Left lobe of liver (tissue), 2 donors: Measurements from ENCODE around the gene CADM2. TPM values are rescaled to one million over a fixed set of nuclear protein-coding genes. Genes with fewer than 3 reads are reported as not detected.
"Not testable (repeated sequence)": the region's sequence is repeated elsewhere in the genome, so short reads cannot be mapped to it uniquely, and the experiment has no call there.

Source experiments
- ATAC-seq: fragments of 200-7000 bp; cut with Tn5 transposase; one replicate; pipeline ENCODE4 v1.9.1; 2020; ENCODE audit warnings: mild to moderate bottlenecking, moderate library complexity
- DNase-seq: peaks from one replicate; pipeline ENCODE4 v3.0.0-alpha.2; 2020; ENCODE audit warnings: low spot score
- total RNA-seq: library from RNA; stranded (reverse); gene quantifications from one replicate; pipeline ENCODE4 v1.2.1, GENCODE V29; 2021
- donor health status: DM: no; HTN: no; CAD: no; lungs with moderate emphysema.
- donor health status: DM: no; HTN: yes; CAD: no.

CADM2 gene
- total RNA-seq, 1 donor from 2014 or later = 0.08 TPM

DNA sequence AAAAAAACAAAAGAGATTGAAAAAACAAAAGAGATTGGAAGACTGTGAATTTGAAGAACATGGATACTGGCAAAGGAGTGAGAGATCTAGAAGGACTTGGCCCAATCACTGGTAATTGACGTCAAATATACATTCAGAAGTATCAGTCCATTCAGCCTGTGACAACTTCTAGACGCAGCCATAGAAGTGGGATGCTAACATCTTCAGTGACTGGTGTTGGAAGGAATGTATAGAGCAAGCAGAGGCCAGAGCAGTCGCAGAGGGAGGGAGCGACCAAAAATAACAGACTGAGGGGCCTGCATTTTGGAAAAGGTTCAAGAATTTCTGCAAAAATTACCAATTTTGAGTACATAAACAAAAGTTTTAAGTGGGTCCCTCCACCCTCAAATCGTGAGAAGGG is 473.3 kb downstream of the CADM2 start:
- ATAC-seq = no peak
- no peak for DNase-seq

DNA sequence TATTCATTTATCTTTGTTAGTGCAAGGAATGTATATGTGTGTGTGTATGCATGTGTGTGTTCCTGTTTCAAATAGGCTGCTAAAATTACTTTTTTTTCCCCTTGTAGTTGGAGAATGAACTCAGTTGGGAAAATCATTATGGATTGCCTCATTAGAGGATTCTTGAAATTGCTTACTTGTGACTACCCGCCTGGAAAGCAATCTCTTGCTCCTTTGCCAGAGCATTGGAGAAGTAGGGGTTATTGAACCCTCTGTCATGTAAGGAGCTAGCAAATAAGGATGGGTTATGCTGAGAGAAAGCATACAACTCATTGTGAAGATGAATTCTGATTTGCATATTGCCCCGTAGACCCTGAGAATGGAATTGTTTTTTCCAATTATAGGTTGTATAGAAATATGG is 474.5 kb downstream of the CADM2 start:
- ATAC-seq (no peak), DNase-seq (no peak)

DNA sequence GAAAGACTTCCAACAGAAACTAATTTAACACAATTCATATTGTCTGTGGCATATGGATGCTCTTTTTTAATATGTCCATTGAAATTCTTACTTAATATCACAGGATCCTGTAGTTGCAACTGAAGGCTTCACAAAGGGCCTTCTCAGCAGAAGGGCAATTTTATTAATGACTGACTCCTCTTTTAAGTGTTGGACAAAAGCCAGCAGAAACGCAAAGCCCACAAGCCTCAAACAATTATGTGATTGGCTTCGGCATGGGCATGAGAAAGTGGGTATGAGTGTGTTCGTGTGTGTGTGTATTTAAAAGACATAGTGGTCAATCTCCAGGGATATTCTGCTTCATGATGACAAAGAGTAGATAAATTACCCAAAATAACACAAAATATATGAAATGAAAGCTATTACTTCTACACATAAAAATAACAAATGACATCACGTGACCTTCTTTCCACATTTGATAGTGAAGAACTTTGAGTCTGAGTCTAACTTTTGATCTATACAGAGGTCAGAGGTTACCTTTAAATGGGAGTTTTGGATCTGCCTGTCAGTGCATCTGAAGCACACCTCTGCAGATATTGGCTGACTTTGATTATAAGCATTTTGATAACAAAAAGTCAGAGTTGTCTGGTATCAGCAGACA is 496.9 kb downstream of the CADM2 start:
- no peak for DNase-seq
- no peak for ATAC-seq

GRCh38 chr3:85474241-85474640 is 515.5 kb downstream of the CADM2 start:
- no peak for DNase-seq

GRCh38 chr3:85475346-85475745 is 516.6 kb downstream of the CADM2 start:
- no peak for ATAC-seq
- no peak for DNase-seq

More at GRCh38 chr3:85474241-85474640, 515.5 kb downstream of the CADM2 start:
- ATAC-seq = no peak

DNA sequence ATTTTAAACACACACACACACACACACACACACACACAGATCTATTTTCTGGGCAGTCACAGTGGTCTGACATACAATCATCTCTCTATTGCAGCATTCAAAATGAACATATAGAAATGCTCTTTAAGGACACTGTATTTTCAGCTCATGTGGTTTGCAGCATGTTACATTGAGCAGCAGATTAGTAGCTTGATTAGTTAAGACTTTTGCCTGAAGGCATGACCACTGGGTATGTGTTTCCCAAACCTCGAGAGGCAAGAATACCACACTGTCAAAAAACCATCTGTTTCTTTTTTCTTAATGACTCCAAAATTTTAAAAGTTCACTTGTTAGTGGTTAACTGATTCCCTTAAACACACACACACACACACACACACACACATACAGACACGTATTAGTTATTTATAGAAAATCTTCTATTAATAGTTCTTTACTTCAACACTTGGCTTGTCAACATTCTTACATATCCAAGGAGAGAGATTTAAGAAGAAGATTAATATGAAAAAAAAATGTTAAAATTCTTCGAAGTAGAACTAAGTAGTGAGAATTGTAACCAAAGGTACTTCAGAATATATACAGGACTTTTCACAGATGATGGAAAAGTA is 518.2 kb downstream of the CADM2 start:
- DNase-seq = no peak
- no peak for ATAC-seq

- ATAC-seq = no peak
Observed at GRCh38 chr3:85481411-85482212, 522.8 kb downstream of the CADM2 start.

DNA sequence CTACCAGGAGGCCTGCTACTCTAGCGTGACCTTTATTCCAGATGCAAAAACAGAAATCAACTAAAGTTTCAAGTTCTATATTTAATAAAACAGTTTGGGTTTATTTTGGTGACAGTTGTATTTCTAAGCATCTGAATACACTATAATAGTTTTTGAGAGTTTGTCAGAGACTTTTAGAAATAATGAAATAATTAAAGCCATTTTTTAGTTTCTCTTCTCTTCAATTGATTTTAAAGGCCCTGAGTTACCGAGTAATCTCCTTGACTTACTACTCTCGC is 523.4 kb downstream of the CADM2 start:
- DNase-seq (no peak), ATAC-seq (no peak)

More at GRCh38 chr3:85481411-85482212, 522.8 kb downstream of the CADM2 start:
- DNase-seq = no peak

- DNase-seq = no peak
- no peak for ATAC-seq
Observed at GRCh38 chr3:85483986-85484385, 525.2 kb downstream of the CADM2 start.

GRCh38 chr3:85487375-85487774 is 528.6 kb downstream of the CADM2 start:
- DNase-seq (no peak), ATAC-seq (no peak)

DNA sequence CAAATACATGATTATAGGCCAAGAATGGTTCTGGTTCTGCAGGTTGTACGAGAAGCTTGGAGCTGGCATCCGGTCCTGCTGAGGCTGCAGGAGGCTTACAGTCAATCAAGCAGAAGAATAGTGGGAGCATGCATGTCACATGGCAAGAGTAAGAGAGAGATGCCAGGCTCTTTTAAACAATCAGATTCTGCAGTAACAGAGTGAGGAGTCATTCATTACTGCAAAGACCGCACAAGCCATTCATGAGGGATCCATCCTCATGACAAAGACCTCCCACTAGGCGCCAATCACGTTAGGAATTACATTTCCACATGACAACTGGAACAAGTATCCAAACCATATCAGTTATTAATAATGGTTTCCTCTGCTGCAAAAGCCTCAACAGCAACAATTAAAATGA is 536.8 kb downstream of the CADM2 start:
- ATAC-seq (no peak), DNase-seq (no peak)

DNA sequence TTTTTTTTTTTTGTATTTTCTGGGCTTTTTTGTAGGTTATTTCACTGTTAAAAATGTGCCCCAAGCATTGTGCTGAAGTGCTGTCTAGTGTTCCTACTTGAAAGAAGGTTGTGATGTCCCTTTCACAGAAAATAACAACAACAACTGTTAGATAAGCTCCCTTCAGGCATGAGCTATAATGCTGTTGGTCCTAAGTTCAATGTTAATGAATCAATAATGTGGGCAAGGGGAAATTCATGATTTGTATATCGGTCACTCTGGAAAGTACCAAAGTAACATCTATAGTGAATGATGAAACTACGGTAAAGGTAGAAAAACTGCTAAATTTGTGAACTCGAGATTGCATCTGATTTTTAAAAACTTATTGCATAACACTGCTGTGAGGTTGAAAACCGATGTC is 539.4 kb downstream of the CADM2 start:
- ATAC-seq (no peak), DNase-seq (no peak)

DNA sequence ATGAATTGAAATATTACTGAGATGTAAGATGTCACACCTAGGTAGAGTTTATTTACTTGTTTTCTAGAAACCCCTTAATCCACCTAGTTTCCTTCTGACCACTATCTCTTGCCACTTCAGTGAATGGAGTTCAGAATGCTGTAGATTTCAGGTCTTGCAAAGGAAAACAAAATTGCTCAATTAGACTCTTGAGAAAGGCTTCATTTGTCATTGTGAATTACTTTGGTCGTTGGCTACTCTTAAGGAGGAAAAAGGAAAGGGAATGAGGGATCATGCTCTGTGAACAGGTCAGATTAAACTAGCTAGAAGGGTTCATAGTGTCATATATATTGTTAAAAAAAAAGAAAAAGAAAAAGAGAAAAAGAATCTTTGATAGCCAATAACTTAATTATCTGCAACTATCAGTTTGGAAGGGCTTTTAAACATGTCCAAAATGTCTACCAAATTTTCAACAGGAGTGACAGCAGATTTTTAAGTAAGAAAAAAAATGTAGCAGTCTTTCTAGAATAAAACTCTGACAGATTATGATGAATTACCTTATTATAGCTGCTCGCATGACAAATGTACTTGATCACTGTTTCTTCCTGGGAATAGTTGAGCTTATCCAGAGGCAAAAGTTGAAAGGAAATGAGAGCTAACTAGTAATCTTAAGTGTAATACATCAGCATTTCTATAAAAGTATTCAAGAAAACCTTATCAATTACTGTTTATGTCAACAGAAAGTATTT is 543.5 kb downstream of the CADM2 start:
- DNase-seq (no peak), ATAC-seq (no peak)

DNA sequence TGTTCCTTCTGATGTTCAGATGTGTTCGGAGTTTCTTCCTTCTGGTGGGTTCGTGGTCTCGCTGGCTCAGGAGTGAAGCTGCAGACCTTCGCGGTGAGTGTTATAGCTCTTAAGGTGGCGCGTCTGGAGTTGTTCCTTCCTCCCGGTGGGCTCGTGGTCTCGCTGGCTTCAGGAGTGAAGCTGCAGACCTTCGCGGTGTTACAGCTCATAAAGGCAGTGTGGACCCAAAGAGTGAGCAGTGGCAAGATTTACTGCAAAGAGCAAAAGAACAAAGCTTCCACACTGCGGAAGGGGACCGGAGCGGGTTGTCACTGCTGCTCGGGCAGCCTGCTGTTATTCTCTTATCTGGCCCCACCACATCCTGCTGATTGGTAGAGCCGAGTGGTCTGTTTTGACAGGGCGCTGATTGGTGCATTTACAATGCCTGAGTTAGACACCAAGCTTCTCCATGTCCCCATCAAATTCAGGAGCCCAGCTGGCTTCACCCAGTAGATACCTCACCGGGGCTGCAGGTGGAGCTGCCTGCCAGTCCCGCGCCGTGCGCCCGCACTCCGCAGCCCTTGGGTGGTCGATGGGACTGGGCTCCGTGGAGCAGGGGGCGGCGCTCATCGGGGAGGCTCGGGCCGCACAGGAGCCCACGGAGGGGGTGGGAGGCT is 545.5 kb downstream of the CADM2 start:
- ATAC-seq, DNase-seq: not testable (repeated sequence)

DNA sequence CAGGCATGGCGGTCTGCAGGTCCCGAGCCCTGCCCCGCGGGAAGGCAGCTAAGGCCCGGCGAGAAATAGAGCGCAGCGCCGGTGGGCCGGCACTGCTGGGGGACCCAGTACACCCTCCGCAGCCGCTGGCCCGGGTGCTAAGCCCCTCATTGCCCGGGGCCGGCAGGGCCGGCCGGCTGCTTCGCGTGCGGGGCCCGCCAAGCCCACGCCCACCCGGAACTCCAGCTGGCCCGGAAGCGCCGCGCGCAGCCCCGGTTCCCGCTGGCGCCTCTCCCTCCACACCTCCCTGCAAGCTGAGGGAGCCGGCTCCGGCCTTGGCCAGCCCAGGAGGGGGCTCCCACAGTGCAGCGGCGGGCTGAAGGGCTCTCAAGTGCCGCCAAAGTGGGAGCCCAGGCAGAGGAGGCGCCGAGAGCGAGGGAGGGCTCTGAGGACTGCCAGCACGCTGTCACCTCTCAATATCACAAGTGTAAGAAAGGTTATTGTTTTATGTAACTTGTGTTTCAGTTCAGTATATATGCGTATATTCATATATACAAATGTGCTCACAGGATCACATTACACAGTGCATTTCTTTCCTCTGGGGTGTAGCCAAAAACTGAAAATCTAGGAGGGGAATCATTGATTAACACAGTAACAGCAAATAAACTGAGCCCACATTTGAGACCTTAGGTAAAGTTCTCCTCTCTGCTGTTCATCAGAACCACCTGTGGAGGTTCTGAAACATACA is 546.2 kb downstream of the CADM2 start:
- not testable (repeated sequence) for ATAC-seq, DNase-seq

GRCh38 chr3:85507052-85507451 is 548.3 kb downstream of the CADM2 start:
- not testable (repeated sequence) for DNase-seq, ATAC-seq

DNA sequence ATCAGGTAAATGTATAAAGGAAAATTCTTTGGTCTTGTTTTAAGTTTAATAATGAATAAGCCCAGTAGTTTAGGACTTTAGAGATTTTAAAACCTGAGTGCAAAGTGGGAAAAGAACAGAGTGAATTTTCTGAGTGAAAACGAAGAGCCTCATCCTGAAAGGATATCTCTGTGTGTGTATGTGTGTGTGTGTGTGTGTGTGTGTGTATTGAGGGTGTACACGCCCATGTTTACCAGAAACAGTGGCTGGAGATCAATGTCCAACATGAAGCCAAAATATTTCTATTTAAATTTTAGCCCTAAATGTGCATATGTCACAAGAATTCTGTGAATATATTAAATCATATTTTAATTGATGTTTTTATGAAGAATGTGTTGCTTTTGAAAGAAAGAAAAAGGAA is 549.9 kb downstream of the CADM2 start:
- ATAC-seq (no peak), DNase-seq (no peak)

- DNase-seq (no peak), ATAC-seq (no peak)
Observed at GRCh38 chr3:85516146-85516545, 557.4 kb downstream of the CADM2 start.

DNA sequence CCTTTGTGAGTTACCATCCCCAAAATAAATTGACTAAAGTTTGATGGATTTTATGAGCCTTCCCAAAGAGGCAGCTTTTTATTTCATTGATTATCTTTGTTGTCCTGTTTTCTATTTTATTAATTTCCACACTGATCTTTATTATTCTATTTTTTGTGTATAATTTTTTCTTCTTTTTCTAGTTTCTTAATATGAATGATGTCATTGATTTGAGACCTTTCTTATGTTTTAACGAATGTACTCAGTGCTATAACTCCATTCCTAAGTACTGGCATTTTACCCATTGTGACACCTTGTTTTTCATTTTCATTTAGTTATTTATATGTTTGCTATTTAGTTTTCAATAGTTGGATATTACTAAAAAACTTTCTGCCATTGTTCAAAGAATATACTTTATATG is 565.3 kb downstream of the CADM2 start:
- DNase-seq = no peak
- no peak for ATAC-seq

DNA sequence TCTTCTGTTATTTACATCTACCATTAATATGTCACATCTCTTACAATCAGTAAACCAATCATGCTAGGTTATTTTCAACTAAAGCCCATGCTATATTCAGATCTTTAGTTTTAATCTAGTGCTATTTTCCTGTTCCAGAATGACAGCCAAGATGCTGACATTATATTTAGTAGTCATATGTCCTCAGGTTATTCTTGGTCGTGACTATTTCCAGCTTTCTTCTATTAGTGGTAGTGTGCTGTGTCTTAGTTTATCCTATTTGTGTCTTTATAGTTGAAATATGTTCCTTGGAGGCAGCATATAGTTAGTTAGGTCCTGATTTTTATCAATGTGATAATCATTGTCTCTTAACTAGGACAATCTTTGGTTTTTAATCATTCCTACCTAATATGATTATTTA is 566.5 kb downstream of the CADM2 start:
- DNase-seq (no peak), ATAC-seq (no peak)
